HCT116 (cell line): ENCODE data around the gene CSAD. TPM values are rescaled to one million over a fixed set of nuclear protein-coding genes. Genes with fewer than 3 reads are reported as not detected.

ENCODE experiments used
- ATAC-seq: fragments of 200-7000 bp; cut with Tn5 transposase; 2 replicates; pipeline ENCODE4 v1.9.1; 2020; ENCODE audit warnings: mild to moderate bottlenecking, moderate library complexity
- BruUV-seq: library from RNA; stranded (reverse); fragments of 400-500 nt; replicated peaks from 2 replicates; lab custom pipeline; 2021; lab: Mats Ljungman, UMichigan
- CTCF ChIA-PET: fragments of 300-600 bp; sonication (Branson Sonifier 250); formaldehyde crosslinking; loops from one replicate; lab custom pipeline; 2021; ENCODE audit warnings: antibody characterized with exemption; lab: Charles Lee
- POLR2A ChIA-PET: fragments of 300-600, 350-600 bp; sonication (Branson Sonifier 250); formaldehyde crosslinking; loops from one replicate; lab custom pipeline; 2021; ENCODE audit warnings: antibody characterized with exemption; lab: Charles Lee
- RAD21 ChIA-PET, 2 experiments: fragments of 300-600 bp; sonication (Branson Sonifier 250); formaldehyde crosslinking; loops; one replicate each; lab custom pipeline; 2023; ENCODE audit warnings: low total read pairs in 2 of 2; ENCODE audit not compliant: uncharacterized antibody in 2 of 2, unreplicated experiment in 2 of 2, low non-redundant PET in 1 of 2; lab: Charles Lee
- DNase-seq: peaks from one replicate; pipeline ENCODE4 v3.0.0-alpha.2; 2010; ENCODE audit warnings: low read depth, low spot score
- H2AFZ ChIP-seq: fragments of 200-600 bp; shearing (Covaris generic), sonication (generic); 2 replicates; pipeline ENCODE4 v1.6.1; 2017; ENCODE audit warnings: low read depth, mixed run types, mixed read lengths, antibody characterized with exemption, low read length; ENCODE audit not compliant: poor library complexity, severe bottlenecking
- H3K27ac ChIP-seq: 2 replicates; pipeline ENCODE4 v1.5.1; 2012; ENCODE audit warnings: low read depth, low read length
- H3K27me3 ChIP-seq: fragments of 200-600 bp; sonication (generic); 2 replicates; pipeline ENCODE4 v1.6.1; 2016; ENCODE audit warnings: mixed run types, low read length, mixed read lengths; ENCODE audit not compliant: insufficient read depth
- H3K36me3 ChIP-seq, 2 experiments: fragments of 200-500 bp in 1 of 2; fragments of 200-600 bp in 1 of 2; sonication (Bioruptor generic) in 1 of 2; sonication (generic) in 1 of 2; 2 replicates each; pipeline versions ENCODE4 v1.5.1 to v1.6.1; 2014 to 2016; ENCODE audit warnings: low read length in 2 of 2, inconsistent platforms in 1 of 2, mixed read lengths in 1 of 2, mixed run types in 1 of 2; ENCODE audit not compliant: insufficient read depth in 2 of 2, control insufficient read depth in 1 of 2
- H3K4me1 ChIP-seq, 2 experiments: fragments of 200-600 bp in 1 of 2; sonication (generic) in 1 of 2; 2 replicates each; pipeline versions ENCODE4 v1.5.1 to v1.6.1; 2012 to 2017; ENCODE audit warnings: low read length in 2 of 2, inconsistent platforms in 1 of 2, mild to moderate bottlenecking in 1 of 2, mixed read lengths in 1 of 2, mixed run types in 1 of 2, moderate library complexity in 1 of 2; ENCODE audit not compliant: insufficient read depth in 2 of 2, control insufficient read depth in 1 of 2
- H3K4me2 ChIP-seq: fragments of 200-600 bp; sonication (generic); 2 replicates; pipeline ENCODE4 v1.6.1; 2017; ENCODE audit warnings: mixed run types, low read length, mixed read lengths
- H3K4me3 ChIP-seq, 2 experiments: fragments of 200-600 bp in 1 of 2; sonication (generic) in 1 of 2; replicated peaks in 1 of 2; 2 replicates each; pipeline ENCODE4 v1.5.1; 2011 to 2016; ENCODE audit warnings: low read length in 2 of 2, control low read depth in 1 of 2, low read depth in 1 of 2, mild to moderate bottlenecking in 1 of 2, mixed read lengths in 1 of 2, mixed run types in 1 of 2
- H3K79me2 ChIP-seq: fragments of 200-600 bp; sonication (generic); 2 replicates; pipeline ENCODE4 v1.6.1; 2017; ENCODE audit warnings: mild to moderate bottlenecking, mixed run types, low read length, moderate library complexity, mixed read lengths; ENCODE audit not compliant: insufficient read depth
- H3K9ac ChIP-seq: fragments of 200-600 bp; sonication (generic); 2 replicates; pipeline ENCODE4 v1.6.1; 2016; ENCODE audit warnings: low read length, mixed read lengths
- H3K9me2 ChIP-seq: fragments of 200-600 bp; sonication (generic), shearing (Covaris generic); 2 replicates; pipeline ENCODE4 v1.6.1; 2017; ENCODE audit warnings: mixed run types, mild to moderate bottlenecking, moderate library complexity; ENCODE audit not compliant: insufficient read depth
- H3K9me3 ChIP-seq, 2 experiments: fragments of 200-500 bp in 1 of 2; fragments of 200-600 bp in 1 of 2; sonication (Bioruptor generic) in 1 of 2; sonication (generic) in 1 of 2; 2 replicates each; pipeline ENCODE4 v1.6.1; 2014 to 2017; ENCODE audit warnings: low read length in 2 of 2, mixed read lengths in 2 of 2, inconsistent platforms in 1 of 2, low read depth in 1 of 2, mild to moderate bottlenecking in 1 of 2, mixed run types in 1 of 2, moderate library complexity in 1 of 2; ENCODE audit not compliant: control insufficient read depth in 1 of 2, insufficient read depth in 1 of 2
- H4K20me1 ChIP-seq: fragments of 200-600 bp; sonication (generic), shearing (Covaris generic); 2 replicates; pipeline ENCODE4 v1.6.1; 2017; ENCODE audit warnings: mixed run types, mild to moderate bottlenecking, moderate library complexity; ENCODE audit not compliant: insufficient read depth
- ATF3 ChIP-seq: IDR thresholded peaks from 2 replicates; pipeline ENCODE4 v1.6.1; 2012
- CBX3 ChIP-seq: IDR thresholded peaks from 2 replicates; pipeline ENCODE4 v1.6.1; 2012; ENCODE audit warnings: low read depth
- CTCF ChIP-seq, 3 experiments: fragments of 200-600 bp in 1 of 3; sonication (generic) in 1 of 3; IDR thresholded peaks in 2 of 3; conservative IDR thresholded peaks in 1 of 3; 2 replicates each; pipeline ENCODE4 v1.5.1; 2012 to 2017; ENCODE audit warnings: low read depth in 2 of 3, low read length in 2 of 3, antibody characterized with exemption in 1 of 3, borderline replicate concordance in 1 of 3, control low read depth in 1 of 3, mild to moderate bottlenecking in 1 of 3, mixed read lengths in 1 of 3, mixed run types in 1 of 3, moderate library complexity in 1 of 3; ENCODE audit not compliant: insufficient read depth in 1 of 3
- EGR1 ChIP-seq: IDR thresholded peaks from 2 replicates; pipeline ENCODE4 v1.6.1; 2012; ENCODE audit warnings: low read depth
- EZH2 ChIP-seq: fragments of 200-600 bp; sonication (generic); IDR thresholded peaks from 2 replicates; pipeline ENCODE4 v1.6.1; 2017; ENCODE audit warnings: antibody characterized with exemption, mixed run types
- FOSL1 ChIP-seq: IDR thresholded peaks from 2 replicates; pipeline ENCODE4 v1.6.1; 2012; ENCODE audit warnings: low read depth
- JUND ChIP-seq: IDR thresholded peaks from 2 replicates; pipeline ENCODE4 v1.6.1; 2012
- MAX ChIP-seq: IDR thresholded peaks from 2 replicates; pipeline ENCODE4 v1.6.1; 2012
- POLR2A ChIP-seq: IDR thresholded peaks from 2 replicates; pipeline ENCODE4 v1.7.0; 2011; ENCODE audit warnings: borderline replicate concordance; ENCODE audit not compliant: insufficient read depth, insufficient read length; ENCODE audit errors: extremely low read depth
- POLR2AphosphoS5 ChIP-seq: IDR thresholded peaks from 2 replicates; pipeline ENCODE4 v1.6.1; 2011; ENCODE audit warnings: mild to moderate bottlenecking, low read depth, low read length, moderate library complexity
- RAD21 ChIP-seq: IDR thresholded peaks from 2 replicates; pipeline ENCODE4 v1.6.1; 2012; ENCODE audit warnings: low read depth, mild to moderate bottlenecking
- REST ChIP-seq: IDR thresholded peaks from 2 replicates; pipeline ENCODE4 v1.6.1; 2012; ENCODE audit warnings: low read depth
- SIN3A ChIP-seq: IDR thresholded peaks from 2 replicates; pipeline ENCODE4 v1.6.1; 2012; ENCODE audit warnings: low read depth
- SP1 ChIP-seq: IDR thresholded peaks from 2 replicates; pipeline ENCODE4 v1.6.1; 2012; ENCODE audit warnings: low read depth
- SRF ChIP-seq: IDR thresholded peaks from 2 replicates; pipeline ENCODE4 v1.6.1; 2012; ENCODE audit warnings: low read depth
- TCF7L2 ChIP-seq: IDR thresholded peaks from 2 replicates; pipeline ENCODE4 v1.7.0; 2011; ENCODE audit warnings: borderline replicate concordance, inconsistent platforms; ENCODE audit not compliant: insufficient read depth, insufficient read length; ENCODE audit errors: extremely low read depth
- YY1 ChIP-seq: IDR thresholded peaks from 2 replicates; pipeline ENCODE4 v1.6.1; 2011; ENCODE audit warnings: low read length, low read depth, moderate library complexity, mild to moderate bottlenecking; ENCODE audit not compliant: insufficient replicate concordance; ENCODE audit errors: extremely low read depth
- ZBTB33 ChIP-seq: IDR thresholded peaks from 2 replicates; pipeline ENCODE4 v1.6.1; 2011; ENCODE audit warnings: mild to moderate bottlenecking, low read length, moderate library complexity; ENCODE audit not compliant: insufficient replicate concordance; ENCODE audit errors: extremely low read depth
- ZFX ChIP-seq: fragments of 450-650 bp; IDR thresholded peaks from 2 replicates; pipeline ENCODE4 v1.6.1; 2017
- intact Hi-C: fragments of 100-400 bp; cut with micrococcal nuclease; formaldehyde crosslinking; loops from 2 replicates; pipeline ENCODE4 v1.10.0; 2022
- total RNA-seq: library from RNA; stranded (reverse); gene quantifications from one replicate; pipeline ENCODE4 v1.2.1, GENCODE V29; 2021; ENCODE audit not compliant: unreplicated experiment

The CSAD gene
- total RNA-seq, 1 experiment from 2014 or later: 20.3 TPM

GRCh38 chr12:53204351-53204750 is 23.6 kb upstream of the CSAD start:
- POLR2A ChIA-PET: no interaction called here
- no peak overlapping the region for H2AFZ ChIP-seq
- H3K4me2 ChIP-seq: no peak overlapping the region
- no peaks in the 10 kb centered on the region for H3K79me2 ChIP-seq
- no peak overlapping the region for H3K4me3 ChIP-seq
- no peaks in the 10 kb centered on the region for H3K36me3 ChIP-seq
- no peak overlapping the region for H3K27ac ChIP-seq
- intact Hi-C loops: no loop called here
- no peak for DNase-seq
- RAD21 ChIA-PET: no interaction called here
- BruUV-seq: no TSS peak
- no peaks in the 10 kb centered on the region for H4K20me1 ChIP-seq
- H3K9me3 ChIP-seq: no peaks in the 10 kb centered on the region
- no peaks in the 10 kb centered on the region for H3K27me3 ChIP-seq
- H3K9ac ChIP-seq: no peak overlapping the region
- no peak for ATAC-seq
- no peaks in the 10 kb centered on the region for H3K9me2 ChIP-seq
- peaks cover 7 to 13% of the 10 kb centered on the region in 2 experiments; a peak in 3 of 4 replicates for H3K4me1 ChIP-seq
- CTCF ChIA-PET: no interaction called here
- TF ChIP-seq FOSL1 (no peak), ZBTB33 (no peak), SIN3A (no peak), MAX (no peak), ATF3 (no peak), CBX3 (no peak), SP1 (no peak), TCF7L2 (no peak), RAD21 (no peak), REST (no peak), EGR1 (no peak), EZH2 (no peak), POLR2AphosphoS5 (no peak), ZFX (no peak), CTCF (IDR thresholded peaks at IDR 0.05 in 2 of 3, conservative IDR thresholded peaks at IDR 0.05 in 1 of 3; ENCODE audit: borderline replicate concordance in 1 of 3, insufficient read depth in 1 of 3, low read depth in 2 of 3, low read length in 2 of 3) (no peak), SRF (no peak), POLR2A (no peak), YY1 (no peak), JUND (no peak)
